T-helper 2 cell treated with Interferon-gamma antibody and Interleukin-4, amounts not matched to agents 5 μg/mL and 100 μg/mL, for 36 hours (primary cell): ENCODE results near the gene AR.

Experiments used
- DNase-seq: peaks from one replicate; pipeline ENCODE4 v3.0.0; 2021; ENCODE audit warnings: low spot score
- H3K27ac Mint-ChIP-seq: one replicate; pipeline ENCODE4 v1.8.0; 2021; ENCODE audit warnings: mild to moderate bottlenecking, mixed read lengths
- H3K27me3 Mint-ChIP-seq: one replicate; pipeline ENCODE4 v1.8.0; 2021; ENCODE audit warnings: low read depth, mixed read lengths
- H3K36me3 Mint-ChIP-seq: one replicate; pipeline ENCODE4 v1.8.0; 2021; ENCODE audit warnings: low read depth, mixed read lengths
- H3K4me1 Mint-ChIP-seq: one replicate; pipeline ENCODE4 v1.8.0; 2021; ENCODE audit warnings: low read depth, mixed read lengths
- H3K4me3 Mint-ChIP-seq: one replicate; pipeline ENCODE4 v1.8.0; 2022; ENCODE audit warnings: mild to moderate bottlenecking, moderate library complexity, mixed read lengths
- H3K9me3 Mint-ChIP-seq: one replicate; pipeline ENCODE4 v1.8.0; 2021; ENCODE audit warnings: mixed read lengths

AR gene

DNA sequence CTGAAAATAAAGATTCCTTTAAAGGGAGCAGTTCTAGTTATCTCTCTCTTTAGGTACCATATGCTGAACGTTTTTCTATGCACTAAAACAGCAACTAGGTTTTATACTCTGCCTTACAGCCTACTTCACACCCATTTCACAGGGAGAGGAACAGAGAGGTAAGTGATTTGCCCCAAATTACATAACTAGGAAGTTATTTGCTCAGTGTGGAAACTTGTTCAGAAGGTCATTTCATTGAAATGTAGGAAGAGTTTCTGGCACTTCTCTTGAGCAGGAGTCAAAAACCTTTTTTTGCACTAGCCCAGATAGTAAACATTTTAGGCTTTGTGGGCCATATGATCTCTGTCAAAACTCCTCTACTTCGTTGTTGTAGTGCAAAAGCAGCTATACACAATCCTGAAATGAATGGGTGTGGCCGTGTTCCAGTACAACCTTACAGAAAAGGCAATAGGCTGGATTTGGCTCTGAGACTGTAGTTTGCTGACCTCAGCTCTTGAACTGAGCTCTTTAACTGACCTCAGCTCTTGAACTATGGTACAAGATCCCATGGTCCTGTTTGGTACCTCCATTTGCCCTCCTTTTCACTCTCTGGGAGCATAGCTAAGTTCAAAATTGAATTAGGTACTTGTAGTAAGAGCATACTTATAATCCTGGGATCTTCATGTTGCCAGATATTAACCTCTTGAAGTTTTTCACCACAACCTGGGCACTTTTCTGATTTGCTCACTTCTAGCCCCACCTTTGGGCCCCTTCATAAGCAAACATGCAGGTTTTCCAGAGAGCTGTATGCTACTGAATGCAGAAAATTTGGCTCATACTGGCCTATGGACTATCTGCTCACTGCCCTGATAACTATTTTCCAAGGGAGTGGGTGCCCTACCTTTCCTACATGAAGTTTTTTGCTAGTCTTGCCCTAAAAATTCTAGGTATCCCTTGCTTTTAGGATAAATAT is 53.3 kb downstream of the AR start:
- Mint-ChIP-seq H3K27ac (no peak overlapping the region), H3K9me3 (no peaks in the 10 kb centered on the region), H3K36me3 (no peaks in the 10 kb centered on the region), H3K4me1 (no peaks in the 10 kb centered on the region), H3K4me3 (no peak overlapping the region), H3K27me3 (no peaks in the 10 kb centered on the region)
- no peak for DNase-seq

GRCh38 chrX:67599532-67599931 is 55.7 kb downstream of the AR start:
- DNase-seq, result no peak
- Mint-ChIP-seq H3K27me3 (no peaks in the 10 kb centered on the region), H3K9me3 (no peaks in the 10 kb centered on the region), H3K36me3 (no peaks in the 10 kb centered on the region), H3K4me3 (no peak overlapping the region), H3K4me1 (no peaks in the 10 kb centered on the region), H3K27ac (no peak overlapping the region)

GRCh38 chrX:67601771-67602170 is 58.0 kb downstream of the AR start:
- no peaks in the 10 kb centered on the region for H3K9me3 Mint-ChIP-seq
- no peaks in the 10 kb centered on the region for H3K4me1 Mint-ChIP-seq
- H3K27me3 Mint-ChIP-seq, result no peaks in the 10 kb centered on the region
- H3K27ac Mint-ChIP-seq, result no peak overlapping the region
- no peak overlapping the region for H3K4me3 Mint-ChIP-seq
- H3K36me3 Mint-ChIP-seq, result no peaks in the 10 kb centered on the region
- DNase-seq, result no peak

- DNase-seq, result no peak
- Mint-ChIP-seq H3K4me1 (no peaks in the 10 kb centered on the region), H3K27me3 (no peaks in the 10 kb centered on the region), H3K27ac (no peak overlapping the region), H3K36me3 (no peaks in the 10 kb centered on the region), H3K4me3 (no peak overlapping the region), H3K9me3 (no peaks in the 10 kb centered on the region)
Observed at GRCh38 chrX:67604979-67605703, 61.3 kb downstream of the AR start.

- H3K27ac Mint-ChIP-seq, result no peak overlapping the region
- no peaks in the 10 kb centered on the region for H3K27me3 Mint-ChIP-seq
- no peak for DNase-seq
- H3K9me3 Mint-ChIP-seq, result no peaks in the 10 kb centered on the region
- H3K4me3 Mint-ChIP-seq, result no peak overlapping the region
- H3K4me1 Mint-ChIP-seq, result no peaks in the 10 kb centered on the region
- H3K36me3 Mint-ChIP-seq, result no peaks in the 10 kb centered on the region
Observed at GRCh38 chrX:67607466-67607865, 63.6 kb downstream of the AR start.

GRCh38 chrX:67610282-67610681 is 66.5 kb downstream of the AR start:
- no peak overlapping the region for H3K27ac Mint-ChIP-seq

DNA sequence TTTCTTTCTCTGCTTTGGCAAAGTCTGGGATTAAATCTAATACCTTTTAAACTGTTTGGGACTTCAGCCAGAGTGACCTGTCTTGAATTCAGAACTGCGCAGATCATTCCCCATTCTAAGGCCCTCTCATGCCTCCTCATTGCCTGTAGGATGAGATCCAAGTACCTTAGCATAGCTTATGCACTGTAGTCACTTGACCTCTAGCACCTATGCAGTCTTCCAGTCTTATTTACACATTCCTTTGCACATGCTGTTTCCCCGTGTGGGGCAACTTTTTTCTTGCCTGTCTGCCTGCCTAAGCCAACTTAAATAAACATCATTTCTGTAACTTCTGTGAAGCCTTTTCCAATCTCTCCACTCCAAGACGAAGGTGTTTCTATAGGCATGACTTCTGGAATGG is 68.4 kb downstream of the AR start:
- no peak overlapping the region for H3K4me3 Mint-ChIP-seq
- no peak overlapping the region for H3K27ac Mint-ChIP-seq
- peaks cover 5% of the 10 kb centered on the region for H3K9me3 Mint-ChIP-seq
- no peaks in the 10 kb centered on the region for H3K36me3 Mint-ChIP-seq
- H3K27me3 Mint-ChIP-seq, result no peaks in the 10 kb centered on the region
- H3K4me1 Mint-ChIP-seq, result no peaks in the 10 kb centered on the region
- DNase-seq, result no peak

More at GRCh38 chrX:67610282-67610681, 66.5 kb downstream of the AR start:
- Mint-ChIP-seq H3K4me3 (no peak overlapping the region), H3K27me3 (no peaks in the 10 kb centered on the region), H3K9me3 (peaks cover 5% of the 10 kb centered on the region), H3K36me3 (no peaks in the 10 kb centered on the region), H3K4me1 (no peaks in the 10 kb centered on the region)
- DNase-seq, result no peak

- Mint-ChIP-seq H3K27me3 (no peaks in the 10 kb centered on the region), H3K4me3 (no peak overlapping the region), H3K9me3 (peaks cover 5% of the 10 kb centered on the region), H3K27ac (no peak overlapping the region), H3K4me1 (no peaks in the 10 kb centered on the region), H3K36me3 (no peaks in the 10 kb centered on the region)
- no peak for DNase-seq
Observed at GRCh38 chrX:67613366-67613765, 69.5 kb downstream of the AR start.

DNA sequence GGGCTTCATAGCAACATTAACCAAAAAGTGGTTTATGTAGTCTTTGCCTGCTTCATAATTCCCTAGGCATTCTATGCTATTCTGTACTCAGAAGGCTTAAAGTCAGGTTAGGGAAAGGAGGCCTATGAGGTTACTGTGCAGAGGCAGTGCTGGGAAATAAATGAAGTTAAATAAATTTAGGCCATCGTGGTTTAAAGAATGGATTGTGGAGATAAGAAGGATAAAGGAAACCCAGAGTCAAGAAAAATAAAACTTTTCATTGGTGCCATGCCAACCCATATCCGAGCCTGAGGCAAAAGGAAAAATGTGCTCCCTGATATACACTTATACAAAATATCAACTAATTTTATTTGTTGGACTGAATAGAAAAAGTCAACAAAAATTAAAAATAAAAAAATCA is 70.2 kb downstream of the AR start:
- H3K27ac Mint-ChIP-seq, result no peak overlapping the region
- no peaks in the 10 kb centered on the region for H3K4me1 Mint-ChIP-seq
- no peak overlapping the region for H3K4me3 Mint-ChIP-seq
- no peaks in the 10 kb centered on the region for H3K27me3 Mint-ChIP-seq
- no peaks in the 10 kb centered on the region for H3K36me3 Mint-ChIP-seq
- peaks cover 5% of the 10 kb centered on the region for H3K9me3 Mint-ChIP-seq
- no peak for DNase-seq

DNA sequence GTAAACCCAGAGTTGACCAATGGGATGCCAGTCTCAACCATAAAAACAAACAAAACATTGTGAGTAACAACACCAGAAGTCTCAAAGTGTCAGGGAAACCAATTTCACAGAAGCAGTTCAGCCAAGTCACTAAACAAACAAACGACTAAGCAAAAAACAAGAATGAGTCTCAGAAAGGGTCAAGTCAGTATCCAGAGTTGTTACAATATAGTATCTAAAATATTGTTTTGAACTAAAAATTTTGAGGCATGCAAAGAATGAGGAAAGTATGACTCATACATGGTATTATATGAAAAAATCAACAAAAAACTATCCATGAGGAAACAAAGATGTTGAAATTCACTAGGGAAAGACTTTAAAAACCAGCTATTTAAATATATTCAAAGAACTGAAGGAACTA is 70.6 kb downstream of the AR start:
- no peaks in the 10 kb centered on the region for H3K4me1 Mint-ChIP-seq
- H3K9me3 Mint-ChIP-seq, result peaks cover 5% of the 10 kb centered on the region
- H3K36me3 Mint-ChIP-seq, result no peaks in the 10 kb centered on the region
- no peak overlapping the region for H3K4me3 Mint-ChIP-seq
- H3K27ac Mint-ChIP-seq, result no peak overlapping the region
- no peak for DNase-seq
- no peaks in the 10 kb centered on the region for H3K27me3 Mint-ChIP-seq

DNA sequence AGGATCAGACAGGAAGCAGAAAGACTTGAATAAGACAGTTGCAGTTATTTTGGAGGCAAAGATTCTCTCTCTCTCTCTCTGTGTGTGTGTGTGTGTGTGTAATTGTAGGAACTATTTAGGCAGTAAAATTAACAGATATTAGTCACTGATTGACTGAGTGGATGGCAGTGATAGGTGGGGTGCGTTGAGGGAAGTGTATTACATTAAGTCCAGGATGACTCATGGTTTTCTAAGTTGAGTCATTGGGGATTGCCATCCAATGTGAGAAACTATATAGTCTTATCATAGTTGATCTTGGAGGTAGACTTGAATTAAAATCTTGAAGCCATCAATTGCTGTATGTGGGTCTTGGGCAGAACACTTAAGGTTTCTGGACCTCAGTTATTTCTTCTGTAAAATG is 75.4 kb downstream of the AR start:
- no peak for DNase-seq
- H3K4me3 Mint-ChIP-seq, result no peak overlapping the region
- peaks cover 5% of the 10 kb centered on the region for H3K9me3 Mint-ChIP-seq
- no peaks in the 10 kb centered on the region for H3K36me3 Mint-ChIP-seq
- H3K27ac Mint-ChIP-seq, result no peak overlapping the region
- H3K27me3 Mint-ChIP-seq, result no peaks in the 10 kb centered on the region
- no peaks in the 10 kb centered on the region for H3K4me1 Mint-ChIP-seq

GRCh38 chrX:67622053-67622585 is 78.3 kb downstream of the AR start:
- Mint-ChIP-seq H3K27me3 (no peaks in the 10 kb centered on the region), H3K36me3 (no peaks in the 10 kb centered on the region), H3K4me1 (no peaks in the 10 kb centered on the region), H3K4me3 (no peak overlapping the region), H3K27ac (no peak overlapping the region), H3K9me3 (no peaks in the 10 kb centered on the region)
- DNase-seq, result no peak

GRCh38 chrX:67624325-67624724 is 80.5 kb downstream of the AR start:
- H3K9me3 Mint-ChIP-seq, result no peaks in the 10 kb centered on the region
- no peaks in the 10 kb centered on the region for H3K36me3 Mint-ChIP-seq
- H3K4me1 Mint-ChIP-seq, result no peaks in the 10 kb centered on the region
- no peak overlapping the region for H3K27ac Mint-ChIP-seq
- no peak overlapping the region for H3K4me3 Mint-ChIP-seq
- DNase-seq, result no peak
- H3K27me3 Mint-ChIP-seq, result no peaks in the 10 kb centered on the region

- no peak for DNase-seq
- H3K27ac Mint-ChIP-seq, result no peak overlapping the region
- H3K9me3 Mint-ChIP-seq, result no peaks in the 10 kb centered on the region
- no peaks in the 10 kb centered on the region for H3K27me3 Mint-ChIP-seq
- no peak overlapping the region for H3K4me3 Mint-ChIP-seq
- no peaks in the 10 kb centered on the region for H3K4me1 Mint-ChIP-seq
- H3K36me3 Mint-ChIP-seq, result no peaks in the 10 kb centered on the region
Observed at GRCh38 chrX:67635424-67635823, 91.6 kb downstream of the AR start.
